Ureter (tissue), 1 donor: ENCODE data around the gene STMN3. TPM values are rescaled to one million over a fixed set of nuclear protein-coding genes. Genes with fewer than 3 reads are reported as not detected.
"Not testable (repeated sequence)": the region's sequence is repeated elsewhere in the genome, so short reads cannot be mapped to it uniquely, and the experiment has no call there.

Experiments
- DNase-seq: peaks from one replicate; pipeline ENCODE4 v3.0.0-alpha.2; 2020; ENCODE audit warnings: low spot score
- total RNA-seq: library from RNA; stranded (reverse); gene quantifications from one replicate; pipeline ENCODE4 v1.2.4, GENCODE V29; 2023
- donor health status: DM: yes; HTN: yes; CAD: no.

Gene STMN3
- total RNA-seq, 1 donor from 2014 or later: 16.5 TPM

GRCh38 chr20:63678667-63679465, 25.6 kb upstream of the STMN3 start:
- DNase-seq: no peak

- no peak for DNase-seq
These were observed 24.8 kb upstream of the STMN3 start for GRCh38 chr20:63678071-63678470.

GRCh38 chr20:63675681-63676368, 22.6 kb upstream of the STMN3 start:
- no peak for DNase-seq

GRCh38 chr20:63673951-63674350, 20.7 kb upstream of the STMN3 start:
- DNase-seq: no peak

- no peak for DNase-seq
These were observed 19.4 kb upstream of the STMN3 start for GRCh38 chr20:63672666-63673065.

- DNase-seq: not testable (repeated sequence)
These were observed 18.5 kb upstream of the STMN3 start for GRCh38 chr20:63671695-63672094.

- DNase-seq: no peak
These were observed 15.1 kb upstream of the STMN3 start for GRCh38 chr20:63668351-63668750.

GRCh38 chr20:63667858-63668257, 14.6 kb upstream of the STMN3 start:
- no peak for DNase-seq

GRCh38 chr20:63665708-63666107, 12.5 kb upstream of the STMN3 start:
- no peak for DNase-seq

GRCh38 chr20:63664861-63665594, 11.8 kb upstream of the STMN3 start:
- DNase-seq: no peak

- no peak for DNase-seq
These were observed 11.1 kb upstream of the STMN3 start for GRCh38 chr20:63664143-63664851.

- no peak for DNase-seq
These were observed 10.3 kb upstream of the STMN3 start for GRCh38 chr20:63663332-63664066.

- DNase-seq: no peak
These were observed 9.6 kb upstream of the STMN3 start for GRCh38 chr20:63662813-63663189.

GRCh38 chr20:63661959-63662812, 9.0 kb upstream of the STMN3 start:
- no peak for DNase-seq

- DNase-seq: no peak
These were observed 7.9 kb upstream of the STMN3 start for GRCh38 chr20:63661108-63661507.

GRCh38 chr20:63660622-63661021, 7.4 kb upstream of the STMN3 start:
- DNase-seq: no peak

GRCh38 chr20:63660174-63660573, 7.0 kb upstream of the STMN3 start:
- not testable (repeated sequence) for DNase-seq

GRCh38 chr20:63659370-63659769, 6.1 kb upstream of the STMN3 start:
- no peak for DNase-seq

- DNase-seq: no peak
These were observed 5.5 kb upstream of the STMN3 start for GRCh38 chr20:63658749-63659187.
